Astrocyte (in vitro differentiated cells and primary cell): ENCODE data around the gene ABHD5. TPM values are rescaled to one million over a fixed set of nuclear protein-coding genes. Genes with fewer than 3 reads are reported as not detected.

Source experiments
- DNase-seq: peaks from one replicate; pipeline ENCODE4 v3.0.0-alpha.2; 2010; ENCODE audit warnings: low read depth
- FAIRE-seq: peaks from 2 replicates; lab custom pipeline; 2011; peaks lifted over from hg19 to GRCh38; lab: Jason Lieb, UNC
- H2AFZ ChIP-seq: 2 replicates; pipeline ENCODE4 v1.6.0; 2012; ENCODE audit warnings: low read depth, low read length, inconsistent platforms
- H3K27ac ChIP-seq: 2 replicates; pipeline ENCODE4 v1.5.1; 2011; ENCODE audit warnings: low read depth, low read length, inconsistent platforms
- H3K27me3 ChIP-seq: 2 replicates; pipeline ENCODE4 v1.6.0; 2011; ENCODE audit warnings: low read length, inconsistent platforms; ENCODE audit not compliant: insufficient read depth
- H3K36me3 ChIP-seq: 2 replicates; pipeline ENCODE4 v1.5.1; 2011; ENCODE audit warnings: low read length, inconsistent platforms; ENCODE audit not compliant: insufficient read depth
- H3K4me1 ChIP-seq: 2 replicates; pipeline ENCODE4 v1.5.1; 2011; ENCODE audit warnings: low read length, inconsistent platforms; ENCODE audit not compliant: insufficient read depth
- H3K4me2 ChIP-seq: 2 replicates; pipeline ENCODE4 v1.6.0; 2012; ENCODE audit warnings: low read length, inconsistent platforms
- H3K4me3 ChIP-seq: 2 replicates; pipeline ENCODE4 v1.5.1; 2011; ENCODE audit warnings: low read depth, mild to moderate bottlenecking, low read length, inconsistent platforms; ENCODE audit not compliant: insufficient read depth
- H3K79me2 ChIP-seq: 2 replicates; pipeline ENCODE4 v1.6.0; 2012; ENCODE audit warnings: mild to moderate bottlenecking, low read length, inconsistent platforms; ENCODE audit not compliant: insufficient read depth
- H3K9ac ChIP-seq: 2 replicates; pipeline ENCODE4 v1.6.0; 2012; ENCODE audit warnings: mild to moderate bottlenecking, low read length, inconsistent platforms
- H3K9me3 ChIP-seq: 2 replicates; pipeline ENCODE4 v1.5.1; 2012; ENCODE audit warnings: low read depth, mild to moderate bottlenecking, low read length, inconsistent platforms; ENCODE audit not compliant: insufficient read depth
- H4K20me1 ChIP-seq: 2 replicates; pipeline ENCODE4 v1.6.0; 2012; ENCODE audit warnings: low read length, inconsistent platforms; ENCODE audit not compliant: insufficient read depth
- H3K27ac Mint-ChIP-seq: one replicate; pipeline ENCODE4 v1.8.0; 2021; ENCODE audit warnings: mild to moderate bottlenecking, mixed read lengths; ENCODE audit not compliant: unreplicated experiment
- H3K27me3 Mint-ChIP-seq: one replicate; pipeline ENCODE4 v1.8.0; 2021; ENCODE audit warnings: low read depth, mixed read lengths; ENCODE audit not compliant: unreplicated experiment
- H3K36me3 Mint-ChIP-seq: one replicate; pipeline ENCODE4 v1.8.0; 2021; ENCODE audit warnings: low read depth, mixed read lengths; ENCODE audit not compliant: unreplicated experiment
- H3K4me1 Mint-ChIP-seq: one replicate; pipeline ENCODE4 v1.8.0; 2021; ENCODE audit warnings: low read depth, mixed read lengths; ENCODE audit not compliant: unreplicated experiment
- H3K4me3 Mint-ChIP-seq: one replicate; pipeline ENCODE4 v1.8.0; 2021; ENCODE audit warnings: mild to moderate bottlenecking, moderate library complexity, mixed read lengths; ENCODE audit not compliant: unreplicated experiment
- H3K9me3 Mint-ChIP-seq: one replicate; pipeline ENCODE4 v1.8.0; 2021; ENCODE audit warnings: mild to moderate bottlenecking, mixed read lengths; ENCODE audit not compliant: unreplicated experiment
- CTCF ChIP-seq: IDR thresholded peaks from 2 replicates; pipeline ENCODE4 v1.5.1; 2011; ENCODE audit warnings: low read depth, mild to moderate bottlenecking, inconsistent platforms, low read length, moderate library complexity; ENCODE audit not compliant: insufficient read depth
- EZH2 ChIP-seq: IDR thresholded peaks from 2 replicates; pipeline ENCODE4 v1.6.1; 2012; ENCODE audit warnings: mild to moderate bottlenecking, low read length, inconsistent platforms; ENCODE audit not compliant: insufficient read depth
- total RNA-seq: library from RNA; stranded (reverse); gene quantifications from 2 replicates; pipeline ENCODE4 v1.2.1, GENCODE V29; 2021

Gene ABHD5
- total RNA-seq, 1 donor from 2014 or later: 18.3 TPM

GRCh38 chr3:43699864-43700263, 9.1 kb downstream of the ABHD5 start:
- Histone ChIP-seq H3K27ac (no peak overlapping the region), H3K36me3 (peaks cover 4% of the 10 kb centered on the region), H3K9ac (no peak overlapping the region), H3K27me3 (no peaks in the 10 kb centered on the region), H4K20me1 (peaks cover 15% of the 10 kb centered on the region), H3K4me2 (no peak overlapping the region), H3K4me3 (no peak overlapping the region), H2AFZ (no peak overlapping the region), H3K9me3 (no peaks in the 10 kb centered on the region), H3K79me2 (peaks cover 32% of the 10 kb centered on the region), H3K4me1 (no peaks in the 10 kb centered on the region)
- H3K4me1 Mint-ChIP-seq: peaks cover 2% of the 10 kb centered on the region
- FAIRE-seq (no peak), DNase-seq (no peak)
- peaks cover 3% of the 10 kb centered on the region for H3K36me3 Mint-ChIP-seq
- TF ChIP-seq EZH2 (no peak), CTCF (peak; percentile 22)
- H3K27me3 Mint-ChIP-seq: no peaks in the 10 kb centered on the region
- no peak overlapping the region for H3K4me3 Mint-ChIP-seq
- no peak overlapping the region for H3K27ac Mint-ChIP-seq
- H3K9me3 Mint-ChIP-seq: no peaks in the 10 kb centered on the region

- no peak overlapping the region for H3K4me2 ChIP-seq
- H3K4me1 Mint-ChIP-seq: peaks cover 11% of the 10 kb centered on the region
- FAIRE-seq (no peak), DNase-seq (no peak)
- H3K9me3 Mint-ChIP-seq: no peaks in the 10 kb centered on the region
- H3K4me3 ChIP-seq: no peak overlapping the region
- H3K79me2 ChIP-seq: no peaks in the 10 kb centered on the region
- no peak for TF ChIP-seq CTCF
- no peak for TF ChIP-seq EZH2
- no peak overlapping the region for H2AFZ ChIP-seq
- no peaks in the 10 kb centered on the region for H3K27me3 ChIP-seq
- H3K4me3 Mint-ChIP-seq: no peak overlapping the region
- no peaks in the 10 kb centered on the region for H3K27me3 Mint-ChIP-seq
- peaks cover 3% of the 10 kb centered on the region for H3K36me3 Mint-ChIP-seq
- no peaks in the 10 kb centered on the region for H4K20me1 ChIP-seq
- no peak overlapping the region for H3K9ac ChIP-seq
- peaks cover 4% of the 10 kb centered on the region for H3K36me3 ChIP-seq
- H3K27ac ChIP-seq: no peak overlapping the region
- no peak overlapping the region for H3K27ac Mint-ChIP-seq
- H3K4me1 ChIP-seq: peaks cover 16% of the 10 kb centered on the region
- no peaks in the 10 kb centered on the region for H3K9me3 ChIP-seq
Observed at GRCh38 chr3:43704697-43705096, 14.0 kb downstream of the ABHD5 start.

- Mint-ChIP-seq H3K4me3 (no peak overlapping the region), H3K36me3 (peaks cover 3% of the 10 kb centered on the region), H3K27ac (no peak overlapping the region), H3K4me1 (peaks cover 11% of the 10 kb centered on the region), H3K9me3 (no peaks in the 10 kb centered on the region), H3K27me3 (no peaks in the 10 kb centered on the region)
- Histone ChIP-seq H3K4me1 (peaks cover 16% of the 10 kb centered on the region), H3K9me3 (no peaks in the 10 kb centered on the region), H3K4me3 (no peak overlapping the region), H2AFZ (no peak overlapping the region), H3K79me2 (no peaks in the 10 kb centered on the region), H3K27ac (no peak overlapping the region), H3K9ac (no peak overlapping the region), H3K36me3 (peaks cover 4% of the 10 kb centered on the region), H4K20me1 (no peaks in the 10 kb centered on the region), H3K27me3 (no peaks in the 10 kb centered on the region), H3K4me2 (no peak overlapping the region)
- DNase-seq (no peak), FAIRE-seq (no peak)
- no peak for TF ChIP-seq EZH2
- no peak for TF ChIP-seq CTCF
Observed at GRCh38 chr3:43706342-43706741, 15.6 kb downstream of the ABHD5 start.
